Esophagus muscularis mucosa (tissue), 3 donors: ENCODE measurements around the gene KMT5B.

Experiments
- POLR2A ChIP-seq: fragments of 450-650 bp; IDR thresholded peaks from one replicate; pipeline ENCODE4 v1.6.1; 2017; ENCODE audit warnings: antibody characterized with exemption, moderate library complexity, mild to moderate bottlenecking, low read depth
- POLR2AphosphoS5 ChIP-seq, 2 donors: sonication (generic); formaldehyde crosslinking; IDR thresholded peaks; one replicate each; pipeline ENCODE4 v1.6.1; 2017; ENCODE audit warnings: antibody characterized with exemption in 2 of 2
- TF ChIP-seq, protein P1 (sequence below), 3 experiments: fragments of 200-600 bp in 2 of 3; fragments of 450-650 bp in 1 of 3; sonication (generic) in 2 of 3; IDR thresholded peaks; one replicate each; pipeline ENCODE4 v1.5.1; 2017 to 2019; ENCODE audit warnings: antibody characterized with exemption in 3 of 3, mild to moderate bottlenecking in 2 of 3, moderate library complexity in 1 of 3

DNA sequence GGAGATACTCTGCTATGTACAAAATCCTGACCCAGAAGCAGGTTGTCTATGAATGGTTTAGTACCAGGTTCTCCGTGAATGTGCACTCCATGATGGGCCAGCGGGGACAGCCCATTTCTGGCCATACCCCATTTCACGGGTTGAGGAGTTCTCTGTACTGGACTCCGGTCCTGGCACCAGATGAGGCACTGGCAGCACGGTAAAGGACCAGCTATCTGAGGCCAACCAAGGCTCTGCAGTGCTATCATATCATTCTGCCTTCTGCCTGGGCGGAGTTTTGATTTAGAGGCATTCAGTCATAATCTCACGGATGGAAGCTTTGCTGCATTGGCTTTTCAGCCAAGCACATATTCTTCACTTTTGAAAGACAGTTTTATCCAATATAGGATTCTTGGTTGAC lies 18.5 kb upstream of the KMT5B start:
- no peak for TF ChIP-seq POLR2AphosphoS5 (IDR thresholded peaks at IDR 0.05)
- TF ChIP-seq, protein P1, sequence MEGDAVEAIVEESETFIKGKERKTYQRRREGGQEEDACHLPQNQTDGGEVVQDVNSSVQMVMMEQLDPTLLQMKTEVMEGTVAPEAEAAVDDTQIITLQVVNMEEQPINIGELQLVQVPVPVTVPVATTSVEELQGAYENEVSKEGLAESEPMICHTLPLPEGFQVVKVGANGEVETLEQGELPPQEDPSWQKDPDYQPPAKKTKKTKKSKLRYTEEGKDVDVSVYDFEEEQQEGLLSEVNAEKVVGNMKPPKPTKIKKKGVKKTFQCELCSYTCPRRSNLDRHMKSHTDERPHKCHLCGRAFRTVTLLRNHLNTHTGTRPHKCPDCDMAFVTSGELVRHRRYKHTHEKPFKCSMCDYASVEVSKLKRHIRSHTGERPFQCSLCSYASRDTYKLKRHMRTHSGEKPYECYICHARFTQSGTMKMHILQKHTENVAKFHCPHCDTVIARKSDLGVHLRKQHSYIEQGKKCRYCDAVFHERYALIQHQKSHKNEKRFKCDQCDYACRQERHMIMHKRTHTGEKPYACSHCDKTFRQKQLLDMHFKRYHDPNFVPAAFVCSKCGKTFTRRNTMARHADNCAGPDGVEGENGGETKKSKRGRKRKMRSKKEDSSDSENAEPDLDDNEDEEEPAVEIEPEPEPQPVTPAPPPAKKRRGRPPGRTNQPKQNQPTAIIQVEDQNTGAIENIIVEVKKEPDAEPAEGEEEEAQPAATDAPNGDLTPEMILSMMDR (IDR thresholded peaks at IDR 0.05): no peak
- no peak for TF ChIP-seq POLR2A
